Measurements from ENCODE around the gene CENPV.

DNA sequence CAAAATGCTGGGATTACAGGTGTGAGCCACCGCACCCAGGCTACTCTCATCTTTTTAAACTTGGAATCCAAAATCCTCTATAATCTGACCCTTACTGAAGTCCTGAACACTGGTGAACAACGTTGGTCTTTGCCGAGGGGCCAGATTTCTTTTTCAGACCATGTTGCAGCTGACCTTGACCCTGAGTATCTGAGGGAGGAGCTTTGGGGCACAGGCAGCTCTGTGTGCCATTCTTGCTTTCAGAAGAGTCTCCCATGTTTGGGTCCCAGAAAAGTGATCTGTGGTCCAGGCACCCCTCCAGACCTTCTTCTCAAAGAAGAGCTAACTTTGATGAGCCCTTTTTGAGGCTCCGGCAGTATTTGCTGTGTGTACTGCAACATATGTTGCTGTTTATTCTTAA lies 50.4 kb downstream of the CENPV start:
- TF ChIP-seq EZH2 (IDR thresholded peaks at IDR 0.05) (no peak), POLR2AphosphoS5 (IDR thresholded peaks at IDR 0.05; ENCODE audit: borderline replicate concordance, low read depth, low read length) (no peak)
